HEK293 (cell line): ENCODE data around the gene ZNF292.

ENCODE experiments used
- CTCF ChIA-PET: fragments of 350-600 bp; formaldehyde crosslinking; extraction: SDS; loops from one replicate; lab custom pipeline; 2021; ENCODE audit warnings: antibody characterized with exemption; lab: Yijun Ruan, JAX
- POLR2A ChIA-PET: fragments of 300-600 bp; formaldehyde crosslinking; extraction: SDS; loops from one replicate; lab custom pipeline; 2020; ENCODE audit warnings: antibody characterized with exemption, inconsistent platforms; lab: Yijun Ruan, JAX
- H3K27ac ChIP-seq: fragments of 200-500 bp; sonication (Bioruptor generic); 2 replicates; pipeline ENCODE4 v1.5.1; 2014; ENCODE audit warnings: low read depth, low read length, control low read depth, inconsistent platforms; ENCODE audit errors: extremely low read depth
- H3K36me3 ChIP-seq, 2 experiments: fragments of 200-500 bp in 1 of 2; sonication (Bioruptor generic) in 1 of 2; 1 replicate in 1 of 2; 2 replicates in 1 of 2; pipeline ENCODE4 v1.5.1; 2014 to 2017; ENCODE audit warnings: inconsistent platforms in 2 of 2, low read length in 2 of 2; ENCODE audit not compliant: control insufficient read depth in 2 of 2, insufficient read depth in 1 of 2
- H3K4me1 ChIP-seq: fragments of 200-500 bp; sonication (Bioruptor generic); 2 replicates; pipeline ENCODE4 v1.5.1; 2014; ENCODE audit warnings: mild to moderate bottlenecking, low read length, inconsistent platforms; ENCODE audit not compliant: control insufficient read depth, insufficient read depth
- H3K4me3 ChIP-seq: 2 replicates; pipeline ENCODE4 v1.5.1; 2011; ENCODE audit warnings: low read depth, mild to moderate bottlenecking, control low read depth, low read length, moderate library complexity
- H3K9me3 ChIP-seq: fragments of 200-500 bp; sonication (Bioruptor generic); 2 replicates; pipeline ENCODE4 v1.5.1; 2014; ENCODE audit warnings: low read depth, low read length, inconsistent platforms; ENCODE audit not compliant: control insufficient read depth, insufficient read depth
- BCL11B ChIP-seq: fragments of 450-650 bp; formaldehyde crosslinking; IDR thresholded peaks from 2 replicates; pipeline ENCODE4 v1.5.1; 2016; ENCODE audit warnings: low read depth, missing biosample characterization, missing genetic modification characterization
- MYNN ChIP-seq: fragments of 450-650 bp; formaldehyde crosslinking; IDR thresholded peaks from 2 replicates; pipeline ENCODE4 v1.5.1; 2016; ENCODE audit warnings: missing biosample characterization, missing genetic modification characterization, borderline replicate concordance
- PRDM1 ChIP-seq: fragments of 450-650 bp; formaldehyde crosslinking; IDR thresholded peaks from 2 replicates; pipeline ENCODE4; 2016; ENCODE audit warnings: missing biosample characterization, missing genetic modification characterization
- SCRT2 ChIP-seq: fragments of 450-650 bp; formaldehyde crosslinking; IDR thresholded peaks from 2 replicates; pipeline ENCODE4 v1.5.1; 2016; ENCODE audit warnings: missing biosample characterization, missing genetic modification characterization
- TRIM28 ChIP-seq: IDR thresholded peaks from 2 replicates; pipeline ENCODE4 v1.6.1; 2011; ENCODE audit warnings: low read length, control low read depth, borderline replicate concordance
- ZBTB17 ChIP-seq: fragments of 450-650 bp; formaldehyde crosslinking; IDR thresholded peaks from 2 replicates; pipeline ENCODE4 v1.5.1; 2016; ENCODE audit warnings: missing biosample characterization, missing genetic modification characterization
- ZBTB20 ChIP-seq: fragments of 450-650 bp; formaldehyde crosslinking; IDR thresholded peaks from 2 replicates; pipeline ENCODE4 v1.5.1; 2016; ENCODE audit warnings: missing biosample characterization, missing genetic modification characterization
- ZBTB21 ChIP-seq: fragments of 450-650 bp; formaldehyde crosslinking; IDR thresholded peaks from 2 replicates; pipeline ENCODE4 v1.5.1; 2017; ENCODE audit warnings: missing biosample characterization, missing genetic modification characterization
- ZFP69B ChIP-seq: fragments of 450-650 bp; formaldehyde crosslinking; IDR thresholded peaks from 2 replicates; pipeline ENCODE4 v1.5.1; 2016; ENCODE audit warnings: missing biosample characterization, missing genetic modification characterization
- ZNF112 ChIP-seq: fragments of 450-650 bp; formaldehyde crosslinking; IDR thresholded peaks from 2 replicates; pipeline ENCODE4 v1.5.0; 2017; ENCODE audit warnings: missing biosample characterization, missing genetic modification characterization
- ZNF138 ChIP-seq: fragments of 450-650 bp; formaldehyde crosslinking; IDR thresholded peaks from 2 replicates; pipeline ENCODE4 v1.5.1; 2016; ENCODE audit warnings: missing biosample characterization, missing genetic modification characterization, borderline replicate concordance
- ZNF140 ChIP-seq: fragments of 450-650 bp; formaldehyde crosslinking; IDR thresholded peaks from 2 replicates; pipeline ENCODE4 v1.5.1; 2016; ENCODE audit warnings: missing biosample characterization, missing genetic modification characterization
- ZNF174 ChIP-seq: fragments of 450-650 bp; formaldehyde crosslinking; IDR thresholded peaks from 2 replicates; pipeline ENCODE4 v1.5.0; 2017; ENCODE audit warnings: missing biosample characterization, mild to moderate bottlenecking, missing genetic modification characterization
- ZNF184 ChIP-seq: fragments of 450-650 bp; IDR thresholded peaks from 2 replicates; pipeline ENCODE4 v1.5.1; 2018; ENCODE audit warnings: missing biosample characterization, mild to moderate bottlenecking, missing genetic modification characterization
- ZNF202 ChIP-seq: fragments of 450-650 bp; formaldehyde crosslinking; IDR thresholded peaks from 2 replicates; pipeline ENCODE4 v1.5.1; 2016; ENCODE audit warnings: missing biosample characterization, missing genetic modification characterization, borderline replicate concordance
- ZNF274 ChIP-seq, 2 experiments: fragments of 200-500 bp in 1 of 2; fragments of 450-650 bp in 1 of 2; sonication (Bioruptor generic) in 1 of 2; formaldehyde crosslinking in 1 of 2; IDR thresholded peaks; 2 replicates each; pipeline versions ENCODE4 v1.5.1 to v1.6.1; 2014 to 2016; ENCODE audit warnings: borderline replicate concordance in 1 of 2, inconsistent platforms in 1 of 2, low read length in 1 of 2, missing biosample characterization in 1 of 2, missing genetic modification characterization in 1 of 2
- ZNF335 ChIP-seq: fragments of 450-650 bp; formaldehyde crosslinking; conservative IDR thresholded peaks from 2 replicates; pipeline ENCODE4 v1.5.1; 2016; ENCODE audit warnings: missing biosample characterization, missing genetic modification characterization
- ZNF558 ChIP-seq: fragments of 450-650 bp; formaldehyde crosslinking; IDR thresholded peaks from 2 replicates; pipeline ENCODE4 v1.5.1; 2016; ENCODE audit warnings: missing biosample characterization, missing genetic modification characterization
- ZNF561 ChIP-seq: fragments of 450-650 bp; IDR thresholded peaks from 2 replicates; pipeline ENCODE4 v1.5.1; 2018; ENCODE audit warnings: missing biosample characterization, missing genetic modification characterization, borderline replicate concordance
- ZNF585B ChIP-seq: fragments of 450-650 bp; formaldehyde crosslinking; IDR thresholded peaks from 2 replicates; pipeline ENCODE4 v1.5.1; 2016; ENCODE audit warnings: missing biosample characterization, missing genetic modification characterization
- ZNF670 ChIP-seq: fragments of 450-650 bp; formaldehyde crosslinking; IDR thresholded peaks from 2 replicates; pipeline ENCODE4 v1.5.1; 2016; ENCODE audit warnings: missing biosample characterization, missing genetic modification characterization, low read depth
- ZNF792 ChIP-seq: fragments of 450-650 bp; formaldehyde crosslinking; IDR thresholded peaks from 2 replicates; pipeline ENCODE4 v1.5.1; 2016; ENCODE audit warnings: missing biosample characterization, missing genetic modification characterization
- ZNF830 ChIP-seq: fragments of 450-650 bp; IDR thresholded peaks from 2 replicates; pipeline ENCODE4 v1.5.0; 2018; ENCODE audit warnings: missing biosample characterization, missing genetic modification characterization, low read depth, mild to moderate bottlenecking, moderate library complexity
- ZSCAN30 ChIP-seq: fragments of 450-650 bp; IDR thresholded peaks from 2 replicates; pipeline ENCODE4 v1.5.1; 2018; ENCODE audit warnings: missing biosample characterization, mild to moderate bottlenecking, missing genetic modification characterization, moderate library complexity
- TF ChIP-seq, protein P1 (sequence below): fragments of 450-650 bp; formaldehyde crosslinking; IDR thresholded peaks from 2 replicates; pipeline ENCODE4 v1.5.1; 2016; ENCODE audit warnings: missing biosample characterization, missing genetic modification characterization
- TF ChIP-seq, protein P2 (sequence below): fragments of 450-650 bp; formaldehyde crosslinking; IDR thresholded peaks from 2 replicates; pipeline ENCODE4 v1.5.1; 2017; ENCODE audit warnings: missing biosample characterization, missing genetic modification characterization

ZNF292 gene

DNA sequence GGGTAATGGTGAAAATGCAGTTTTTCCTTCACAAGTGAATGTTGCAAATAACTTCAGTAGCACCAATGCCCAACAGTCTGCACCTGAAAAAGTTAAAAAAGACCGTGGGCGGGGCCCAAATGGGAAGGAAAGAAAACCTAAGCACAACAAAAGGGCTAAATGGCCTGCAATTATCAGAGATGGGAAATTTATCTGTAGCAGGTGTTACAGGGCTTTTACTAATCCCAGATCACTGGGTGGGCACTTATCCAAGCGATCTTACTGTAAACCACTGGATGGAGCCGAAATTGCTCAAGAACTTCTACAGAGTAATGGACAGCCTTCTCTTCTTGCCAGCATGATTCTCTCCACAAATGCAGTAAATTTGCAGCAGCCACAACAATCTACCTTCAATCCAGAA is 102.2 kb downstream of the ZNF292 start:
- Histone ChIP-seq H3K27ac (no peak overlapping the region), H3K36me3 (peaks cover 7 to 50% of the 10 kb centered on the region in 2 experiments)
- CTCF ChIA-PET, result interaction anchor here (1.5 kb wide), 1 partner anchor 19 kb away, joined by 4 read pairs; no protein-coding TSS in a partner anchor

DNA sequence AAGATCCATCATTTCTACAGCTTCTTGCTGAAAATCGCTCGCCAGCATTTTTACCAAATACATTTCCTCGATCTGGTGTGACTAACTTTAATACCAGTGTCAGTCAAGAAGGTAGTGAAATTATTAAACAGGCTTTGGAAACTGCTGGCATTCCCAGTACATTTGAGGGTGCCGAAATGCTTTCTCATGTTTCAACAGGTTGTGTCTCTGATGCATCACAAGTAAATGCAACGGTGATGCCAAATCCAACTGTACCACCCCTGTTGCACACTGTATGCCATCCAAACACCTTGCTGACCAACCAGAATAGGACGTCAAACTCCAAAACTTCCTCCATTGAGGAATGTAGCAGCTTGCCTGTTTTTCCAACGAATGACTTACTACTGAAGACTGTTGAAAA is 102.6 kb downstream of the ZNF292 start:
- TF ChIP-seq ZNF174 (tag by site-specific recombination) (no peak), SCRT2 (tag by site-specific recombination) (peak; percentile 54; the same call in 1 of the 2 replicates)
- H3K36me3 ChIP-seq, result peaks cover 7 to 49% of the 10 kb centered on the region in 2 experiments
- no peak overlapping the region for H3K27ac ChIP-seq
- CTCF ChIA-PET, result no interaction called here
- H3K4me1 ChIP-seq, result no peaks in the 10 kb centered on the region
- no peak overlapping the region for H3K4me3 ChIP-seq
- POLR2A ChIA-PET, result no interaction called here
- no peaks in the 10 kb centered on the region; the same call in 1 of the 2 replicates for H3K9me3 ChIP-seq

More for the DNA sequence above, 102.2 kb downstream of the ZNF292 start:
- POLR2A ChIA-PET, result no interaction called here
- TF ChIP-seq, protein P1, sequence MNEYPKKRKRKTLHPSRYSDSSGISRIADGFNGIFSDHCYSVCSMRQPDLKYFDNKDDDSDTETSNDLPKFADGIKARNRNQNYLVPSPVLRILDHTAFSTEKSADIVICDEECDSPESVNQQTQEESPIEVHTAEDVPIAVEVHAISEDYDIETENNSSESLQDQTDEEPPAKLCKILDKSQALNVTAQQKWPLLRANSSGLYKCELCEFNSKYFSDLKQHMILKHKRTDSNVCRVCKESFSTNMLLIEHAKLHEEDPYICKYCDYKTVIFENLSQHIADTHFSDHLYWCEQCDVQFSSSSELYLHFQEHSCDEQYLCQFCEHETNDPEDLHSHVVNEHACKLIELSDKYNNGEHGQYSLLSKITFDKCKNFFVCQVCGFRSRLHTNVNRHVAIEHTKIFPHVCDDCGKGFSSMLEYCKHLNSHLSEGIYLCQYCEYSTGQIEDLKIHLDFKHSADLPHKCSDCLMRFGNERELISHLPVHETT (tag by site-specific recombination), result no peak
- no peak for TF ChIP-seq ZNF335 (tag by site-specific recombination)
- no peak for TF ChIP-seq ZSCAN30 (tag by site-specific recombination)
- no peak for TF ChIP-seq ZNF140
- no peak for TF ChIP-seq ZBTB20 (tag by site-specific recombination)
- no peaks in the 10 kb centered on the region for H3K4me1 ChIP-seq
- H3K4me3 ChIP-seq, result no peak overlapping the region
- no peaks in the 10 kb centered on the region; the same call in 1 of the 2 replicates for H3K9me3 ChIP-seq

DNA sequence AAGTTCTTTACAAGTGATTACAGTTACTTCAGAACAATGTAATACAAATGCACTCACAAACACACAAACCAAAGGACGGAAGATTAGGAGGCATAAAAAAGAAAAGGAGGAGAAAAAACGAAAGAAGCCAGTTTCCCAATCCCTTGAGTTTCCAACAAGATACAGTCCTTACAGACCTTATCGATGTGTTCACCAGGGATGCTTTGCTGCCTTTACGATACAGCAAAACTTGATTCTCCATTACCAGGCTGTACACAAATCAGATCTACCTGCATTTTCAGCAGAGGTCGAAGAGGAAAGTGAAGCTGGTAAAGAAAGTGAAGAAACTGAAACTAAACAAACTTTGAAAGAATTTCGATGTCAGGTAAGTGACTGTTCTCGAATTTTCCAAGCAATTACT is 104.4 kb downstream of the ZNF292 start:
- CTCF ChIA-PET, result no interaction called here

DNA sequence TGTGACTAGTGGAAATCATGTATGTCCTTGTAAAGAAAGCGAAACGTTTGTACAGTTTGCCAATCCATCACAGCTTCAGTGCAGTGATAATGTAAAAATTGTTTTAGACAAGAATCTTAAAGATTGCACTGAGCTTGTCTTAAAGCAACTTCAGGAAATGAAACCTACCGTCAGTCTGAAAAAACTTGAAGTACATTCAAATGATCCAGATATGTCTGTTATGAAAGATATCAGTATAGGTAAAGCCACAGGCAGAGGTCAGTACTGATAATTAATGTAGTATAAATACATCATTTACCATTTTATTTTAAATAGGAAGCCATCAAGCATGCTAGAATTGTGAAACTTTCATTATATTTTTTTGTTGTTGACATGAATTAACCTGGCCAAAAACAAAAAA is 106.2 kb downstream of the ZNF292 start:
- no peak overlapping the region for H3K27ac ChIP-seq
- no peak overlapping the region for H3K4me3 ChIP-seq
- ChIA-PET CTCF (interaction anchor here (0.8 to 1.3 kb wide), 2 partner anchors 124 to 183 kb away, joined by 3 to 6 read pairs; no protein-coding TSS in a partner anchor), POLR2A (no interaction called here)
- H3K9me3 ChIP-seq, result no peaks in the 10 kb centered on the region; the same call in 1 of the 2 replicates
- no peak for TF ChIP-seq ZNF561 (tag by site-specific recombination)
- TF ChIP-seq, protein P2, sequence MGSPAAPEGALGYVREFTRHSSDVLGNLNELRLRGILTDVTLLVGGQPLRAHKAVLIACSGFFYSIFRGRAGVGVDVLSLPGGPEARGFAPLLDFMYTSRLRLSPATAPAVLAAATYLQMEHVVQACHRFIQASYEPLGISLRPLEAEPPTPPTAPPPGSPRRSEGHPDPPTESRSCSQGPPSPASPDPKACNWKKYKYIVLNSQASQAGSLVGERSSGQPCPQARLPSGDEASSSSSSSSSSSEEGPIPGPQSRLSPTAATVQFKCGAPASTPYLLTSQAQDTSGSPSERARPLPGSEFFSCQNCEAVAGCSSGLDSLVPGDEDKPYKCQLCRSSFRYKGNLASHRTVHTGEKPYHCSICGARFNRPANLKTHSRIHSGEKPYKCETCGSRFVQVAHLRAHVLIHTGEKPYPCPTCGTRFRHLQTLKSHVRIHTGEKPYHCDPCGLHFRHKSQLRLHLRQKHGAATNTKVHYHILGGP (tag by site-specific recombination), result no peak
- TF ChIP-seq, protein P1 (tag by site-specific recombination), result no peak
- TF ChIP-seq ZNF792, result no peak
- no peak for TF ChIP-seq ZBTB17 (tag by site-specific recombination)
- TF ChIP-seq ZNF670, result no peak
- TF ChIP-seq ZFP69B (tag by site-specific recombination), result no peak
- TF ChIP-seq ZNF830 (tag by site-specific recombination), result no peak
- TF ChIP-seq ZNF184 (tag by site-specific recombination), result no peak
- no peak for TF ChIP-seq ZNF274 (IDR thresholded peaks at IDR 0.05; ENCODE audit: low read length)
- no peak for TF ChIP-seq ZNF274 (tag by site-specific recombination; IDR thresholded peaks at IDR 0.05; ENCODE audit: borderline replicate concordance)
- TF ChIP-seq ZNF138 (tag by site-specific recombination), result no peak
- TF ChIP-seq MYNN (tag by site-specific recombination), result no peak
- TF ChIP-seq ZNF202 (tag by site-specific recombination), result no peak
- TF ChIP-seq ZNF112 (tag by site-specific recombination), result no peak
- no peak for TF ChIP-seq ZNF174 (tag by site-specific recombination)
- TF ChIP-seq BCL11B (tag by site-specific recombination), result no peak
- no peaks in the 10 kb centered on the region for H3K4me1 ChIP-seq
- H3K36me3 ChIP-seq, result peaks cover 0 to 20% of the 10 kb centered on the region in 2 experiments; a peak in 1 of 3 replicates

More for the DNA sequence above, 104.4 kb downstream of the ZNF292 start:
- H3K4me1 ChIP-seq, result no peaks in the 10 kb centered on the region
- H3K36me3 ChIP-seq, result peaks cover 3 to 37% of the 10 kb centered on the region in 2 experiments; a peak in 2 of 3 replicates
- H3K9me3 ChIP-seq, result no peaks in the 10 kb centered on the region; the same call in 1 of the 2 replicates
- no peak overlapping the region for H3K27ac ChIP-seq
- POLR2A ChIA-PET, result no interaction called here
- H3K4me3 ChIP-seq, result no peak overlapping the region
- peak; percentile 81 for TF ChIP-seq PRDM1 (tag by site-specific recombination)
- no peak for TF ChIP-seq ZBTB21 (tag by site-specific recombination)
- TF ChIP-seq TRIM28, result no peak
- TF ChIP-seq ZNF558, result no peak
- TF ChIP-seq ZNF585B (tag by site-specific recombination), result no peak
